Measurements from ENCODE around the gene PAIP1.
"Not testable (repeated sequence)": the region's sequence is repeated elsewhere in the genome, so short reads cannot be mapped to it uniquely, and the experiment has no call there.

PAIP1 gene

DNA sequence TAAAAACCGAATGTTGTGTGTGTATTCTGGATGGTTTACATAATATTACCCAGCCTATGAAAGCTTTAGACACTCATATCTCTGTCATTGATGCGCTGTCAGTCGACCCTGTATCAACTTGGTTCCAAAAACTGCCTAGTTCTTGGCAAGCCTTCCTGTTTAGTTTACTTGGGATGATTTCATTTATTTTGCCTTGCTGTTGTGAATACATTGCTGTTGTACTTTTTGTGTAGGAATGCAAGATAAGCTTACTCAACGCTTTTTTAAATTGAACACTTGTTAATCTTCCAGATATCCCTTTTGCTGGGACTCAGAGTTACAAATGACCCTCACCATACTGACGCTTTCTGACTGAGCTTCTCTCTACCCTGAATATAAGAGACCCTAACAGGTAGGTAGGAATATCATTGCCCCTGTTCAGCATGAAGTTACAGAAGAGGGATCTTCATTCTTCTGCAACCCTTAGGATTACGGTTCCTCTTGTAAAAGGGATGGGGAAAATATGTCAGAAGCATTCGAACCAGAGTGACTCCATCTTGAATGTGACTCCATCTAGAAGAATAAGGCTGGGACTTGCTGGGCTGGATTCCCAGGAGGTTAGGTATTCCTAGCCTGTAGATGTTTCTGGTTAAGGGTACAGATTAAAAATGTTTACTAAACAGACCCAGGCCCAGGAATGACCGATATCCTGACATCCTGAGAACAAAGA, 13.7 kb upstream of the PAIP1 start:
- no peak for FAIRE-seq

DNA sequence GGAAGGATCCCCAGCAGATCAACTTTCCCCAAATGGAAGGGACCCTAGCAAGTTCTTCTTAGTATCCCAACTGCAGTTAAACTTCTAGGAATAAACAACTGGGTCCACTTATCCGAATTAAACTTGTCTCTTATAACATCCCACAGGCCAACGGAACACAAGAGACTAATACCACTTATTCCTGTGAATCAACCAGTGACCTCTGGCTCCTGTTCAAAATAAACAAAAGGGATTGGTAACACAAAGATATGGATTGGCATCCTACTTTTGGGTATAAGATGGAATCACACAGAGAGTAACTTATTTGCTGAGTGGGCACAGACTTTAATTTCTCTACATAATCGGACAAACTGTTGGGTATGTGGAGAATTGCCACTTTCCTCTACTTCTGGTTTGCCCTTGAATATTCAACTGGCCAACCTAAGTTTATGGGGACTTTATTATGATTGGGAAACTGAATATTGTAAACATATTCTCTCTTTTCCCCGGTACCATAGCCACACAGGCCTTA, 12.4 kb upstream of the PAIP1 start:
- no peak for FAIRE-seq

- no peak for FAIRE-seq
Measured at GRCh38 chr5:43567967-43568366, 11.1 kb upstream of the PAIP1 start.

DNA sequence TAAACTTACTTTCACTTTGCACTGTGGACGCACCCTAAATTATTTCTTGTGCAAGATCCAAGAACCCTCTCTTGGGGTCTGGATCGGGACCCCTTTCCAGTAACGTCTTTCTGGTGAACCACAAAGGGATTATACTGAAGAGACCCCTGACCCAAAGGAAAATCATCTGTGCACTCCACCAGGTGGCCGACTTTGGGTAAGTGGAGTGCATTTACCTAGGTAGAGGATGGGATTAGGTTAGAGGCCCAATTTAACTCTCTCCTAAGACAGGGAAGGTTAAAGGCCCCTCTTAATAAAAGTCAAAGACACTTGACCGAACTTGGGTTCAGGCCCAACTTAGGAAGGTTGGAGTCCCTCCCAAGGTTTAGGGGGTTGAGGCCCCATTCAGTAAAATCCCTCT, 8.2 kb upstream of the PAIP1 start:
- FAIRE-seq, result no peak

- FAIRE-seq, result no peak
Measured at GRCh38 chr5:43564289-43564850, 7.5 kb upstream of the PAIP1 start.

DNA sequence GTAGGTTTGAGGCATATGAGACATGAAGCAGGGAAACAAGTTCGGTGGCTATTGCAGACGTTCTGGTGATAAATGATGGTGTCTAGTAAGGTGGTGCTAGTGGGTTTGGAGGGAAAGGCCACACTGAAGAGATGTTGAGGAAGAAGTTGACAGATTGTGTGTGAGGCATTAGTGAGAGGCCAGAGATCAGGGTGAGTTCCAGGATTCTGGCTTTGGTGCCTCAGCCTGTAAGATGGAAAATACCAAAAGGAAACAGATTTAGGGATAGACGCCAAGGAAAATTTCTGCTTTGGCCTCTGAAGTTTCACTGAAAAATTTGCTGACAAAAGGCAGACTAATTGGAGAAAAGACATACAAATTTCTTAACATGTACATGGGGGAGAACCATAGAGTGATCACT, 6.4 kb upstream of the PAIP1 start:
- no peak for FAIRE-seq

DNA sequence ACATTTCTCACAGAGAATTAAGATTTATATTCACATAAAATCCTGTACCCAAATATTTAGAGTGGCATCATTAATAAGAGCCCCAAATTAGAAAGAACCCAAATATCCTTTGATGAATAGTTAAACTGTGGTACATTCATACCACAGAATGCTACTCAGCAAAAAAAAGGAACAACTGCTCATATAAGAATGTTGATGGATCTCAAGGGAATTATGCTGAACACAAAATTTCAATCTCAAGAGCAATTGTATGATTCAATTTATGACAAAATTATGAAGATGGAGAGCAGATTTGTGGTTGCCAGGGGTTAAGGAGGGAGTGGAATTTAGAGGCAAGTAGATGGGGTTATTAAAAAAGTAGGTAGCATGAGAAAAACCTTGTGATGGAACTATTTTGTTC, 4.5 kb upstream of the PAIP1 start:
- no peak for FAIRE-seq

GRCh38 chr5:43560128-43560527, 3.3 kb upstream of the PAIP1 start:
- no peak for FAIRE-seq

- not testable (repeated sequence) for FAIRE-seq
Measured at GRCh38 chr5:43556607-43556856, 345 bp downstream of the PAIP1 start.

DNA sequence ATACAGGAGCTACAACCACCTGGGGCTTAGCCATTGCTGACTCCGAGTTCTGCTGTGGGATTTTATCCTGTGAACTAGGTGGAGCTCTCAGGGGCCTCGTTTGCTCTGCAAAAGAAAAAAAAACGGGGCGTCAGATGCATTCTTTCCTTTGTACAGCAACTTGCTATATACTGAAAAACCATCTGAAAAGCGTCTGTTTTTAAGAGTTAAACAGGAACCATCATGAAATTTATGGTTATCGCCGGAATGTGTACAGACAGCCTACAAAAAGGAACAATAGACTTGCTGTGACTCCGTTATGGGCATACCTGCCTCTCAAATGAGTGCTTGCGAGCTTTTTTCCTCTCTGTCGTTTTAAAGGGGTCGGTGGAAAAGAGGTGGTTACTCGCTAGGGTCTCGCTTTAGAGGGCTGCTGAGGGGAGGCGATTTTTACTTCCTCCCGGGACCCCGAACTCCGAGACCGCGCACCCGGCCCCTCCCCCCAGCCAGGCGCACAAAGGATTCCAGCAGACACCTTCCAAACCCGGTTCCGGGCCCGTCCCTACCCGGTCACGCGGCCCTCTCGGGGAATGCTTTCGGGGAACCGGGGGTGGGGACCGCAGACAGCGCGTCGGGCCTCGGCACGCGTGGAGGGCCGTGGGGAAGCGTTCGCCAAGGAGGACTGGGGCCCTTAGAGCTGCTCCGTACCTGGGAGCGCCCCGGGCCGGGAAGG, 826 bp downstream of the PAIP1 start:
- FAIRE-seq, result no peak

GRCh38 chr5:43554497-43554896, 2.4 kb downstream of the PAIP1 start:
- FAIRE-seq, result no peak

GRCh38 chr5:43553381-43553780, 3.5 kb downstream of the PAIP1 start:
- no peak for FAIRE-seq

DNA sequence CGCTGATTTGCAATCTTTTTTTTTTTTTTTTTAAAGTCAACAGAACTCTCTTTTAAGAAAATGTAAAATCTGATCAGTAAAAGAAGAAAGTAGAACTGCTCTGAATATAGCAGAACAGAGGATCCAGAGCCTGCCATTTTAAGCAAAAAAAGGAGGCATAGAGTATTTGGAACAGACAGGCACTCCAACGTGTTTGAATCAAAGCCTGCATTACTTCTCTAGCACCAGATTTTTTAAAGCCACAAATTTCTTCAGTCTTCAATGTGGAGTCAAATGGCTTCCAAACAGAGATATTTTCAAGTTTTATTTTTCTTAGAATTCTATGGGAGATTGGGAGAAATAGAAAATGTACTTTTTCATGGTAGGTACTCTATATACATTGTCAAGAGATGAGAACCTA, 5.1 kb downstream of the PAIP1 start:
- FAIRE-seq, result no peak

DNA sequence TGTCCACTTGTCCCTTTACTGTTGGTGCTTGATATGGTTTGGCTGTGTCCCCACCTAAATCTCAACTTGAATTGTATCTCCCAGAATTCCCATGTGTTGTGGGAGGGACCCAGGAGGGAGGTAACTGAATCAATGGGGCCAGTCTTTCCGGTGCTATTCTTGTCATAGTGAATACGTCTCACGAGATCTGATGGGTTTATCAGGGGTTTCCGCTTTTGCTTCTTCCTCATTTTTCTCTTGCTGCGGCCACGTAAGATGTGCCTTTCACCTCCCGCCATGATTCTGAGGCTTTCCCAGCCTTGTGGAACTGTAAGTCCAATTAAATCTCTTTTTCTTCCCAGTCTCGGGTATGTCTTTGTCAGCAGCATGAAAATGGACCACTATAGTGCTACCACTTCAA, 7.6 kb downstream of the PAIP1 start:
- not testable (repeated sequence) for FAIRE-seq

- FAIRE-seq, result no peak
Measured at GRCh38 chr5:43548358-43548757, 8.5 kb downstream of the PAIP1 start.

DNA sequence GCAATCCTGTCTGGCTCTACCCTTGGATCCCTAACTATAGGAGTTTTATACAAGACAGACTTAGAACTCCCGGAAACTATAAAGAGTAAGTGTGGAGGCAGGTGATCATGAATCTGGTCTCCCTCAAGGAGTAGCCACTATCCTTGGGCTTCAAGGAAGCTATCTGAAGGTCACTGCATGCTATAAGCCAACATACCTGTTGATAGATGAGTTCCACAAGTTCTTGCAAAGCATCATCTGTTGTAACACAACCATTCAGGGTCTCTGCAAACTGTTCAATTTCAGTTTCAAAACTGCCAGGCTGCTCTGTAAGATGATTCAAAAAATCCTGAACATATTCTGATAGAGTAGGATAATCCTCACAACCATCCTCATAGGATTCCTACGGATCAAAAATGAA, 9.3 kb downstream of the PAIP1 start:
- no peak for FAIRE-seq

DNA sequence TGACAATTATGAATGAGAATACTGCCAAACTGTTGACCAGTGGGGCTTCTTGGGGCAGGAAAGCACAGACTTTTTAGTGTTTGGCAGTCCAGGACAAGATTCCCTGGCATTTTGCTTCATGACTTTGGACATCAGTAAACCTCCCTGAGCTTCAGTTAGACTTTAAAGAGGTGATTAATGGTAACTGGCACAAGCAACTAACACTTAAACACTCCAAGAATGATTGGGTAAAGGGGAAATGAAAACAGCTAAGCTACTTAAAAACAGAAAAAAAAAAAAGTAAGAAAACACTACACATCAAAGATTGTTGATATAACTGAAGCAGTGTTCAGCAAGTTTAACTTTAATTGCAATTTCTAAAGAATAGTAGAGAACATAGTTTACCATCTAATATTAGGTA, 13.4 kb downstream of the PAIP1 start:
- no peak for FAIRE-seq

DNA sequence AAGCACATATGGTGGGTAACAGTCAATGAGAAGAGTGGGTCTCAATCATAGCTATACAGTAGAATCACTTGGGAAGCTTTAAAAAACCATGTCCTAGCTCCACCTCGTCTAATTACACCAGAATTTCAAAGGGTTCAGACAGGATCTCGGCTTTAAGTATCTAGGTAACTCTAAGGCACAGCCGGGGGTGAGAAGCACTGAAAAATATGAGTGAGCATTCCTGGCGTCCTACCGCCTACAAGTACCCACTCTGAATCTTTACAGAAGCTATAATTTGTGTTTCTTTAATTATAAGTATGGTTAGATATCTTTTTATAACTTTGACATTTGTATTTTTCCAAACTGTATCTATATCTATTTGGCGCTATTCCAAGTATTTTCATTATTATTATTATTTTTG, 16.1 kb downstream of the PAIP1 start:
- FAIRE-seq, result no peak

DNA sequence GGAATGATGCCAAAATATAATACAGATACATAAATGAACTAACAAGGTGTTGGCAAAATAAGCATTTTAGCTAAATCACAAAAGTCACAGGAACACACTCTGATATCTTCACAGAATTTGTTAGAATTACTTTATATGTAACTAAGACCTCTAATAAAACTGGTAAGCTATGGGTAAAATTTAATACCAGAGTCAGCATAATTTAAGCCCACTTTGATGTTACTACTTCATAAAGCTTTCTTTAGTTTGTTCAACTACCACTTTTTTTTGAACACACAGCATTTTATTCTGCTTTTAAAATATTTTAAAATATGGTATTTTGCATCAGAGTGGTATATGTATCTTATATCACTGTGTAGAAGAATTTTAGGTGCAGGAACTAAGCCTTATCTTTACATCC, 19.9 kb downstream of the PAIP1 start:
- FAIRE-seq, result no peak

DNA sequence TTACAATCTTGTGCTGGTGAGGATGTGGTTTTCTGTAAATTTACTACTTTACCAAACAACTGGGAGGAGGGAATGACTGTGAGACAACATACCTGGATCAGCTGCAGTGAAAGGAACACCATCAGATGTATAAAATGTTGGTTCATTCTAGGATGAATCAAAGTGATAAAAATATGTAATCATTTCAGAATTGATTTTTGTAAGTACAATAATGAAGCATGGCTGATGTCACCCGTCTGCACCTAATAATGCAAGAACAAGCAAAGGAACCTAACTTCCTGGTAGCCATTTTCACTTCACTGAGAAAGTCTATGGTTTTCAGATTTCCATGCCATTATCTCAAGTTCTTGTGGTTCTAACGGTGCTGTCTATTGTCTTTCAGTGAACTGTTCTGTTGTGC, 23.2 kb downstream of the PAIP1 start:
- no peak for FAIRE-seq

DNA sequence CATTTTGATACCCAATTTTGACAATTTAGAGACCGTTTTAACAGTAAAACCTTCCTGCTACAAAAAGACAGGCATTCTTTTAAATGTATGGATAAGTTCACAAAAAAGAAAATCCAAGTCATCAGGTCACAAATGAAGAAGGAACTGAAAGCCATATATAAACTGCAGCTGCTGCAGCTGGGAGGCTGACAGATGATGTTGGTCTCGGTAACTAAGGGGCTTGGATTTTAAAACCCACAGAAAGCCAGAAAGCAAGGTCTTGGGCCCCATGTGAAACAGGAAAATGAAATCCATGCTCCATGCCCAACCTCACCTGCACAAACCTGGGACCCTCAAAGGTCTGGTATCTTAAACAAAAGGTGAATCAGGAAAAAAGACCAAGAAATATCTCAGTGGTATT, 26.2 kb downstream of the PAIP1 start:
- no peak for FAIRE-seq

- FAIRE-seq, result no peak
Measured at GRCh38 chr5:43523662-43524072, 33.2 kb downstream of the PAIP1 start.

- FAIRE-seq, result no peak
Measured at GRCh38 chr5:43520615-43521014, 36.3 kb downstream of the PAIP1 start.

- FAIRE-seq, result no peak
Measured at GRCh38 chr5:43515678-43516048, 41.2 kb downstream of the PAIP1 start.
